ENCODE data around the gene TEX9. TPM values are rescaled to one million over a fixed set of nuclear protein-coding genes. Genes with fewer than 3 reads are reported as not detected.
"Not testable (repeated sequence)": the region's sequence is repeated elsewhere in the genome, so short reads cannot be mapped to it uniquely, and the experiment has no call there.

TEX9 gene
- total RNA-seq, 1 donor from 2014 or later: 10.3 TPM

DNA sequence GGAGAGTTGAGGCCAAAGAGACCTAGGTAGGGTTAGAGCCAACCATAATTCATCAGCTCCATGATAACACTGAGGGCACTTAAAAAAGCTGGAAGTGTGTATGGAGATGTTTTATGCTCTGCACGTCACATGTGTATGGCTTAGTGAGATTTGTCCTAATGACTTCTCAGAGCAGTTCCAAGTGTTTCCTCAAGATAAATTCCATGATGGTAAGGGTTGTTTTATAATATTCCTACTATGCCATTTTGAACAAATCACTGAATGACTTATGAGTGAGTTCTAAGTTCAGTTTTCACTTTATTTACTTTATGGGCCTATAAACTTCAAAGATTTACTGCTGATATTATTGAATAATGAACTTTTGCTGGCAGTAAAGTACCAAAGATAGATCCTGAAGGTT is 28.1 kb downstream of the TEX9 start:
- H3K27ac ChIP-seq (ENCODE audit: low read depth, low read length): no peak overlapping the region
- no peak overlapping the region for H3K9ac ChIP-seq (ENCODE audit: low read length)
- Mint-ChIP-seq H3K27ac (ENCODE audit: unreplicated experiment) (no peak overlapping the region), H3K27me3 (ENCODE audit: low read depth, unreplicated experiment) (no peaks in the 10 kb centered on the region), H3K36me3 (ENCODE audit: low read depth, unreplicated experiment) (peaks cover 4% of the 10 kb centered on the region), H3K4me1 (ENCODE audit: low read depth, unreplicated experiment) (peaks cover 8% of the 10 kb centered on the region), H3K9me3 (ENCODE audit: unreplicated experiment) (peaks cover 4% of the 10 kb centered on the region), H3K4me3 (ENCODE audit: unreplicated experiment) (no peak overlapping the region)
- no peaks in the 10 kb centered on the region for H3K27me3 ChIP-seq (ENCODE audit: insufficient read depth, low read length)
- no peaks in the 10 kb centered on the region for H3K9me3 ChIP-seq (ENCODE audit: insufficient read depth, low read depth, low read length)
- DNase-seq (ENCODE audit: low read depth): no peak
- H3K4me2 ChIP-seq (ENCODE audit: low read length): no peak overlapping the region
- no peaks in the 10 kb centered on the region for H4K20me1 ChIP-seq (ENCODE audit: insufficient read depth, low read length)
- no peaks in the 10 kb centered on the region for H3K36me3 ChIP-seq (ENCODE audit: insufficient read depth, low read length)
- no peak for FAIRE-seq
- TF ChIP-seq, protein P1, sequence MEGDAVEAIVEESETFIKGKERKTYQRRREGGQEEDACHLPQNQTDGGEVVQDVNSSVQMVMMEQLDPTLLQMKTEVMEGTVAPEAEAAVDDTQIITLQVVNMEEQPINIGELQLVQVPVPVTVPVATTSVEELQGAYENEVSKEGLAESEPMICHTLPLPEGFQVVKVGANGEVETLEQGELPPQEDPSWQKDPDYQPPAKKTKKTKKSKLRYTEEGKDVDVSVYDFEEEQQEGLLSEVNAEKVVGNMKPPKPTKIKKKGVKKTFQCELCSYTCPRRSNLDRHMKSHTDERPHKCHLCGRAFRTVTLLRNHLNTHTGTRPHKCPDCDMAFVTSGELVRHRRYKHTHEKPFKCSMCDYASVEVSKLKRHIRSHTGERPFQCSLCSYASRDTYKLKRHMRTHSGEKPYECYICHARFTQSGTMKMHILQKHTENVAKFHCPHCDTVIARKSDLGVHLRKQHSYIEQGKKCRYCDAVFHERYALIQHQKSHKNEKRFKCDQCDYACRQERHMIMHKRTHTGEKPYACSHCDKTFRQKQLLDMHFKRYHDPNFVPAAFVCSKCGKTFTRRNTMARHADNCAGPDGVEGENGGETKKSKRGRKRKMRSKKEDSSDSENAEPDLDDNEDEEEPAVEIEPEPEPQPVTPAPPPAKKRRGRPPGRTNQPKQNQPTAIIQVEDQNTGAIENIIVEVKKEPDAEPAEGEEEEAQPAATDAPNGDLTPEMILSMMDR (IDR thresholded peaks at IDR 0.05; ENCODE audit: insufficient read depth, low read depth, low read length): no peak
- TF ChIP-seq EZH2 (IDR thresholded peaks at IDR 0.05; ENCODE audit: insufficient read depth, low read length): no peak
- H3K79me2 ChIP-seq (ENCODE audit: insufficient read depth, low read length): no peaks in the 10 kb centered on the region
- no peak overlapping the region for H2AFZ ChIP-seq (ENCODE audit: low read depth, low read length)
- no peaks in the 10 kb centered on the region for H3K4me1 ChIP-seq (ENCODE audit: insufficient read depth, low read length)
- H3K4me3 ChIP-seq (ENCODE audit: insufficient read depth, low read depth, low read length): no peak overlapping the region

DNA sequence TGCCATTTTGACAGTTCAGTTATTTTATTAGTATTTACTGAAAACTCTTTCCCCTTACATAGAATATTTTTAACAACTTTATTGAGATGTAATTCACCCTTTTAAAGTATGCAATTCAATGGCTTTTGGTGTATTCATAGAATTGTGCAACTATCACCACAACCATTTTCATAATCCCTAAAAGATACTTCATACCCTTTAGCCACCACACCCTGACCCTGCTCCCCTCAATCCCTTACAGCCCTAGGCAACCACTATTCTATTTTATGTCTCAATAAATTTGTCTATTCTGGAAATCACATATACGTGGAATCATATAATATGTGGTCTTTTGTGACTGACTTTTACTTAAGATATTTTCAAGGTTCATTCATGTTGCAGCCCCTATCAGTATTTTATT is 29.7 kb downstream of the TEX9 start:
- Histone ChIP-seq H3K4me3 (ENCODE audit: insufficient read depth, low read depth, low read length) (no peak overlapping the region), H3K4me2 (ENCODE audit: low read length) (no peak overlapping the region), H3K36me3 (ENCODE audit: insufficient read depth, low read length) (no peaks in the 10 kb centered on the region), H3K27ac (ENCODE audit: low read depth, low read length) (no peak overlapping the region), H4K20me1 (ENCODE audit: insufficient read depth, low read length) (no peaks in the 10 kb centered on the region), H2AFZ (ENCODE audit: low read depth, low read length) (no peak overlapping the region), H3K79me2 (ENCODE audit: insufficient read depth, low read length) (no peaks in the 10 kb centered on the region), H3K27me3 (ENCODE audit: insufficient read depth, low read length) (no peaks in the 10 kb centered on the region), H3K9ac (ENCODE audit: low read length) (no peak overlapping the region), H3K4me1 (ENCODE audit: insufficient read depth, low read length) (no peaks in the 10 kb centered on the region), H3K9me3 (ENCODE audit: insufficient read depth, low read depth, low read length) (no peaks in the 10 kb centered on the region)
- Mint-ChIP-seq H3K4me3 (ENCODE audit: unreplicated experiment) (no peak overlapping the region), H3K36me3 (ENCODE audit: low read depth, unreplicated experiment) (peaks cover 5% of the 10 kb centered on the region), H3K9me3 (ENCODE audit: unreplicated experiment) (peaks cover 4% of the 10 kb centered on the region), H3K27me3 (ENCODE audit: low read depth, unreplicated experiment) (no peaks in the 10 kb centered on the region), H3K27ac (ENCODE audit: unreplicated experiment) (no peak overlapping the region), H3K4me1 (ENCODE audit: low read depth, unreplicated experiment) (peaks cover 5% of the 10 kb centered on the region)
- TF ChIP-seq EZH2 (IDR thresholded peaks at IDR 0.05; ENCODE audit: insufficient read depth, low read length): no peak
- TF ChIP-seq, protein P1 (IDR thresholded peaks at IDR 0.05; ENCODE audit: insufficient read depth, low read depth, low read length): no peak
- DNase-seq (ENCODE audit: low read depth) (no peak), FAIRE-seq (no peak)

DNA sequence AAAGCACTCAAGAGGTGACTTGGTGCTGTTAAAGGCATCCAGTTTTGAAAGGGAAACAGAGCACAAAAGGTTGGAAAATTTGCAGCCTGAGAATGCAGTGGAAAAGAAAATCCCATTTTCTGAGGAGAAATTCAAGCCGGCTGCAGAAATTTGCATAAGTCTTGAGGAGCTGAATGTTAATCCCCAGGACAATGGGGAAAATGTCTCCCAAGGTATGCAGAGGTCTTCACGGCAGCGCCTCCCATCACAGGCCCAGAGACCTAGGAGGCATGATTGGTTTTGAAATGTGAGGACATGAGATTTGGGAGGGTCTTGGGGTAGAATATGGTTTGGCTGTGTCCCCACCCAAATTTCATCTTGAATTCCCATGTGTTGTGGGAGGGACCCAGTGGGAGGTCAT is 32.1 kb downstream of the TEX9 start:
- not testable (repeated sequence) for H3K79me2 ChIP-seq (ENCODE audit: insufficient read depth, low read length); H3K36me3 ChIP-seq (ENCODE audit: insufficient read depth, low read length); H3K27me3 ChIP-seq (ENCODE audit: insufficient read depth, low read length); H3K27ac Mint-ChIP-seq (ENCODE audit: unreplicated experiment); H3K4me2 ChIP-seq (ENCODE audit: low read length); H3K27me3 Mint-ChIP-seq (ENCODE audit: low read depth, unreplicated experiment); H3K4me1 Mint-ChIP-seq (ENCODE audit: low read depth, unreplicated experiment); H3K4me1 ChIP-seq (ENCODE audit: insufficient read depth, low read length); DNase-seq (ENCODE audit: low read depth); H3K36me3 Mint-ChIP-seq (ENCODE audit: low read depth, unreplicated experiment); H4K20me1 ChIP-seq (ENCODE audit: insufficient read depth, low read length); H2AFZ ChIP-seq (ENCODE audit: low read depth, low read length); H3K27ac ChIP-seq (ENCODE audit: low read depth, low read length); H3K4me3 ChIP-seq (ENCODE audit: insufficient read depth, low read depth, low read length); H3K4me3 Mint-ChIP-seq (ENCODE audit: unreplicated experiment); FAIRE-seq; H3K9me3 ChIP-seq (ENCODE audit: insufficient read depth, low read depth, low read length); H3K9ac ChIP-seq (ENCODE audit: low read length)
- peaks cover 16% of the 10 kb centered on the region for H3K9me3 Mint-ChIP-seq (ENCODE audit: unreplicated experiment)

DNA sequence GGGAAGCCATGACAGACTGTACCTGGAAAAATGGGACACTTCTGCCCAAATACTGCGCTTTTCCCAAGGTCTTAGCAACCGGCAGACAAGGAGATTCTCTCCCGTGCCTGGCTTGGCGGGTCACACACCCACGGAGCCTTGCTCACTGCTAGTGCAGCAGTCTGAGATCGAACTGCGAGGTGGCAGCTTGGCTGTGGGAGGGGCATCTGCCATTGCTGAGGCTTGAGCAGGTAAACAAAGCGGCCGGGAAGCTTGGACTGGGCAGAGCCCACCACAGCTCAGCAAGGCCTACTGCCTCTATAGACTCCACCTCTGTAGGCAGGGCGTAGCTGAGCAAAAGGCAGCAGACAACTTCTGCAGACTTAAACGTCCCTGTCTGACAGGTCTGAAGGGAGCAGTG is 34.0 kb downstream of the TEX9 start:
- FAIRE-seq: not testable (repeated sequence)

More for the DNA sequence above, 34.0 kb downstream of the TEX9 start:
- not testable (repeated sequence) for H3K36me3 ChIP-seq (ENCODE audit: insufficient read depth, low read length); H3K4me1 Mint-ChIP-seq (ENCODE audit: low read depth, unreplicated experiment); H3K9me3 ChIP-seq (ENCODE audit: insufficient read depth, low read depth, low read length); H3K27me3 Mint-ChIP-seq (ENCODE audit: low read depth, unreplicated experiment); H3K79me2 ChIP-seq (ENCODE audit: insufficient read depth, low read length); H3K4me1 ChIP-seq (ENCODE audit: insufficient read depth, low read length); H4K20me1 ChIP-seq (ENCODE audit: insufficient read depth, low read length); H3K4me3 ChIP-seq (ENCODE audit: insufficient read depth, low read depth, low read length); H3K4me2 ChIP-seq (ENCODE audit: low read length); DNase-seq (ENCODE audit: low read depth); H3K27ac ChIP-seq (ENCODE audit: low read depth, low read length); H2AFZ ChIP-seq (ENCODE audit: low read depth, low read length); H3K27me3 ChIP-seq (ENCODE audit: insufficient read depth, low read length); H3K27ac Mint-ChIP-seq (ENCODE audit: unreplicated experiment); H3K4me3 Mint-ChIP-seq (ENCODE audit: unreplicated experiment); H3K9ac ChIP-seq (ENCODE audit: low read length); H3K36me3 Mint-ChIP-seq (ENCODE audit: low read depth, unreplicated experiment)
- H3K9me3 Mint-ChIP-seq (ENCODE audit: unreplicated experiment): peaks cover 23% of the 10 kb centered on the region

Measured in astrocyte (in vitro differentiated cells and primary cell).